GF-D8 (cell line): ENCODE data around the gene ZNF431.
"Not testable (repeated sequence)": the region's sequence is repeated elsewhere in the genome, so short reads cannot be mapped to it uniquely, and the experiment has no call there.

ENCODE experiments used
- DNase-seq: peaks from one replicate; lab custom pipeline; 2025; lab: John Stamatoyannopoulos, UW

Gene ZNF431

DNA sequence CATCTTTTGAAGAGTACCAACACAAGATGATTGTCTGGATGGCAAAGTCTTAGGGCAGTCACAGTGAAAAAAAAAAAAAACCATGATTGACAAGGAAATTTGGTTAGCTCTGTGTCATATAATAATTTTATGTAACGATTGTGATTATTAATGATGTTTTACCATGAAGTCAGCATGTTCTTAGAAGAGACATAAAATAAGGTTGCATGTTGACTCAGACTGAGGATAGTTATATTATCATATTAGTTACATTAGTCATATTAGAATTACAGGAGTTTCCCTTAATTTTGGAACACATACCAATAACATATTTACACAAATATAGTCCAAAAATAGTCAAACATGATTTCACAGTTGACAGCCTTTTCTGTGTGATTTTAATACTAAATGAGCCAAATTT lies 5.7 kb downstream of the ZNF431 start:
- no peak for DNase-seq

DNA sequence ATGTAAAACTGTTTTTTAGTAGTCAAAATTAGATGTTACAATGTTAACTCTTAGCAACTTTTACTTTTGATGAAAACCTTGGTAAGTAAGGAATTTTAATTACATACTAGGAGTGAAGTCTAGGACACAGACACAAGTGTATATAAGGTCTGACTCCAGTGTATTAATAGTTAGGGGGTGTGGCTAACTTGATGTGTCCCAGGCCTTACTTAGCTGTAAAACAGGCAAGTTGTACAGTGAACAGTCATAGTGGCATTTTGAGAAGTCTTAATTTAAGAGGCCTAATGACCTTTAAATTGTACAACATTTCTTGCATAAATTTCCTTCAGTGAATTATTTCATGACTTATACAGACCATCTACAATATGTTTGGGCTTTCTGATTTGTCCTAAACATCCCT lies 6.8 kb downstream of the ZNF431 start:
- DNase-seq, result no peak

DNA sequence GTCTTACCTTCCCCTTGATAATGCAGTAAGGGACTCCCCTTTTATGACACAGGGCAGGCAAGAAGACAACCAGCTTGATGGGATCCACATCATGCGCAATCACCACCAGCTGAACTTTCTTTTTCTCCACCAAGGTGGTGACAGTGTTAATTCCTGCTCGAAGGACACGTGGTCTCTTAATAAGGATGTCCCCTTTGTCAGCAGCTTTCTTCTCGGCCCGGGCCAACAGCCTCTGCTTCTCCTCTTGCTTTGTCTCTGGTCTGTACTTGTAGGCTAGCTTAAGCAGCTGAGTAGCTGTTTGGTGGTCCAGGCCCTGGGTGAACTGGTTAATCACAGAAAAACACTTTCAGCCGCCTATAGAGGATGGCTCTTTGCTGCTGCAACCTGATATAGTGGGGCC lies 8.0 kb downstream of the ZNF431 start:
- no peak for DNase-seq

DNA sequence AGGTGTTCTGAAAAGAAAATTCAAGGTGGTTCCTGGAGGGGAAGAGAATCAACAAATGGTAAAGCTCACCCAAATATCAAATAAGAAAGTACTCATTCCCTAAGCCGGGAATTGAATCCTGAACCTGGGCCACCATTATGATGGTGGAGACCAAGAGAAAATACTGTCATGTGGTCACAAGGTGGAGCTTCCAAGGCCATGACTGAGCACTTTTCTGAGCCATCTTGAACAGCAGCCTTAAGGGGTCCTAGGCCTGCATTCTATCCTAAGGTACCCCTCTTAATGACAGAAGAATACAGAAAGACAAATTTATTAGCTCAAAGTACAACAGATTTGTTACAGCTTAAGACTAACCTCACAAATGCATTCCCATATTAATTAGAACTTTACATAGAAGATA lies 9.6 kb downstream of the ZNF431 start:
- DNase-seq, result no peak

DNA sequence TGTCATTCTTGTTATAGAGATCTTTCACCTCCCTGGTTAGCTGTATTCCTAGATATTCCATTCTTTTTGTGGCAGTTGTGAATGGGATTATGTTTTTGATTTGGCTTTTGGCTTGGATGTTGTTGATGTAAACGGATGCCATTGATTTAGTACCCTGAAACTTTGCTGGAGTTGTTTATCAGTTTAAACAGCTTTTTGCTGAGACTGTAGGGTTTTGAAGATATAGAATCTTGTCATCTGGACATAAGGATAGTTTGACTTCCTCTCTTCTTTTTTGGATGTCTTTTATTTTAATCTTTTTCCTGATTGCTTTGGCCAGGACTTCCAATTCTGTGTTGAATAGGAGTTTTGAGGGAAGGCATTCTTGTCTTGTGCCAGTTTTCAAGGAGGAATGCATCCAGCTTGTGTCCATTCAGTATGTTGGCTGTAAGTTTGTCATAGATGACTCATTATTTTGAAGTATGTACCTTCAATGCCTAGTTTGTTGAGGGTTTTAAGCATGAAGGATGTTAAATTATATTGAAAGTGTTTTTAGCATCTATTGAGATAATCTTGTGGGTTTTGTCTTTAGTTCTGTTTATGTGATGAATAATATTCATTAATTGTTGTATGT lies 16.8 kb downstream of the ZNF431 start:
- DNase-seq, result no peak

DNA sequence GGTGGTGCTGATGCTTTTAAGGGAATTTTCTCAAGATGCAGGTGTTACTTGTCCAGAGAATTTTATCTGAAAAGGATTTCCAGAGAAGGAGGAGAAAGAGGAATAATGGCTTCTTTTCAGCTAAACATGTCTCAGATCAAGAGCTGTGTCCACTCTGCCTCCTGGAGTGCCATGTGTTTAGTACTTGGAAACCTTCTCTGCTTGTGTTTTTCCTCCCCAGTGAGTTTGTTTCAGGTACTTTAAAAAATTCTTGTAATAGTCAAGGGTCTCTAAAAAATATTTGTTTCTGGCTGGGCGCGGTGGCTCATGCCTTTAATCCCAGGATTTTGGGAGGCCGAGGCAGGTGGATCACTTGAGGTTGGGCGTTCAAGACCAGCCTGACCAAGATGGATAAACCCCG lies 22.7 kb downstream of the ZNF431 start:
- DNase-seq, result no peak

DNA sequence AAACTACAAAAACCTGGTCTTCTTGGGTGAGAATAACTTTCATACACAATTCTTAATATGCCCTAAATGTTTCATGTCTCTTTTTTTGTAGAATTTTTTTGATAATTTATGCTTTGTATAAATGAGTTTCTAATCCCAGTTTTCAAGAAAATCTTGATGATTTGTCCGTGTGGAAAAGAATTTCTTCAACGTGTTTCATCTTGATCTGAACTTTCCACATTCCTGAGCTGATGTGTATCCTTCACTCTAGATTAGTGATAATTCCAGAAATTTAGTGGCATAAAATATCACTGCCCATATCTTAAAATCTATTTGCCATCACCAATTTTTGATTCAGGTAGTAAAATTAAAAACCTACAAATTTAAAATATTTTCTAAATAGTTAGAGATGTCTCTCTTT lies 24.6 kb downstream of the ZNF431 start:
- no peak for DNase-seq

DNA sequence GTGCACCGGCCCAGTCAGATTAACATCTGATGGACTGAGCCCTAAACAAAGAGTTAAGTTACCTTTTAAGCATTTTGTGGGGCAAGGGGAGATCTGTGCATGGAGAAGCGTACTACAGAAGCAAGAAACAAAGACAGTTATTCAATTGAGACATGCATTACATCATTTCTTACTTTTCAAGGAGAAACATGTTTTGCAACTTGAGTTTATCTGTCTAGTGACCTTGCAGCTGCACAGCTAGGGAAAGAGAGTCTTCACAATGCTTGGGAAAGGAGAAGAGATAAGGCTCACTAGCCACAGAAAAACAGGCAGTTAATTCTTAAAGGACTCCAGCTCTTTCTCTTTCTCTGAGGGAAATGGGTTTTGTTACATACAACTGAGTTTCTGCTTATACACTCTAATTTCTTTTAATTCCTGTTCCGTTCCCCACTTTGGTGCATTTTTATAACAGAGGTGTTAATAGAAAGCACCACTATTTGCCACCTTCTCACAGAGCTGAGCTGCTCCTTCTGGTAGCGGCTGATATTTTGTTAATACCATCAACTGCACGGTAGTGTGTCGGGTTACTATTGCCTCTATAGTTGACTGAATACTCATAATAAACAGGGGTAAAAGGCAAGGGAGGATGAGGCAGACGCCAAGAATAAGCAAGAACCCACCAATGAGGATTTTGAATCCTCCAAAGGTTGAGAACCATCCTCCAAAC lies 55.9 kb downstream of the ZNF431 start:
- peak; percentile 82 for DNase-seq

DNA sequence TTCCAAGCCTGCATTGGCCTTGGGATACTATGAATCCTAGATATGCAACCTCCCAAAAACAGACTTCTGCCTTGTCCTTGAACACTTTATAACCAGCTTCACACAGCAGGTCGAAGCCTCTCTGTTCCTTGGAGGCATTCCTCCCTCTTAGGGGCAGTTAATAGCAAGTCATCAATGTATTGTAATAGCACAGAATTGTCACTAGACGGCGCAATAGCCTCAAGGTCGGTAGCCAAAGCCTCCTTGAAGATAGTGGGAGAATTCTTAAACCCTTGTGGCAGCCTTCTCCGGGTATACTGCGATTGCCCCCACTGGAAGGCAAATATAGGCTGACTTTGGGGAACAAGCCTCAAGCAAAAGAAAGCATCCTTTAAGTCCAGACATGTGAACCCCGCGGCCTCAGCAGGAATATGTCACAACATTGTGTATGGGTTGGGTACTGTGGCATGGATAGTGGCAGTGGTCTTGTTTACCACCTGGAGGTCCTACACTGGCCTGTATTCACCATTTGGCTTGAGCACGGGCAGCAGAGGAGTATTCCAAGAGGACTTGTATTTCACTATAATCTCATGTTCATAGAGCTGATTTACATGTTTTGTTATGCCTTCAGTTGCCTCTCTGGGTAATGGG lies 61.1 kb downstream of the ZNF431 start:
- DNase-seq, result no peak

DNA sequence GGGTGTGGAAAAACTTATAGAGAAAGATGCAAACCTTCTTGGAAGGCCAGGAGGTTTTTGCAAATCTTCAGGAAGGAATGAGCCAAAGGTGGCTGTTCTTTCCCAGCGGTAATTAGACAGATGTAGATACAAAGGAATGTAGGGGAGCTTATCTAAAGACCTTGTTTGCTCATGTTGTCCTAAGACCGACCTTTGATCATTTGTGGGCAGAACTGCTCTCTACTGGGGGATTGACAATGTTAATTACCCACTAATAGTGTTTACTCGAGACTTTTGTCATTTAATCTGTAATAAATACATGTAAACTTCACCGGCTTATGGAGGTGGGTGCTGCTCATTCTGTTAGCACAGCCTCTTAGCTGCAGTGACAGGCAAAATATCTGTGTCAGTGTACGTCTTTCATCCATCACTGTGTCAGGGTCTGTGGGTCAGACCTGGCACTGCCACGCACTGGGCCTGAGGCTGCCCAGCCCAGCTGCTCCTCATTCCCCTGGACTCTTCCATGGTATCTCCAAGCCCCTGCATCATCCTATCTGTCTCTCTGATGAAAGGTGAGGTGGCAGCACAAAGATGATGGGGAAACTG lies 68.3 kb downstream of the ZNF431 start:
- no peak for DNase-seq

DNA sequence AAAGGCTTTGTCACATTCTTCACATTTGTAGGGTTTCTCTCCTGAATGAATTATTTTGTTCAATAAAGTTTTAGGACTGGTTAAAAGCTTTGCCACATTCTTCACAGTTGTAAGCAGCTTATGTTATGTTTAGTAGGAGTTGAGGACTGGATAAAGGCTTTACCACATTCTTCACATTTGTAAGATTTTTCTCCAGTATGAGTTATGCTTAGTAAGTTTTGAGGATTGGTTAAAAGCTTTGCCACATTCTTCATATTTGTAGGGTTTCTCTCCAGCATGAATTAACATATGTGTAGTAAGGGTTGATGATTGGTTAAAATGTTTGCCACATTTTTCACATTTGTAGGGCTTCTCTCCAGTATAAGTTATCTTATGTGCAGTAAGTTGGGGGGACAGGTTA lies 79.9 kb downstream of the ZNF431 start:
- no peak for DNase-seq

DNA sequence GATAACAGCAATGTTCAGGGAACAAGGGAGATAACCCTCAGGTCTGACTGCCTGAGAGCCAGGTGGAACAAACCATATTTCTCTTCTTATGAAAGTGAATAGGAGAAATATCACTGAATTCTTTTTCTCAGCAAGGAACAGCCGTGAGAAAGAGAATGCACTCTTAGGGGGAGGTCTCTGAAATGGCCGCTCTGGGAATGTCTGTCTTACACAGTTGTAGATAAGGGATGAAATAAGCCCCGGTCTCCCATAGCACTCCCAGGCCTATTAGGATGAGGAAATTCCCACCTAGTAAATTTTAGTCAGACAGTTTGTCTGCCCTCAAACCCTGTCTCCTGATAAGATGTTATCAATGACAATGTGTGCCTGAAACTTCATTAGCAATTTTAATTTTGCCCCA lies 88.1 kb downstream of the ZNF431 start:
- DNase-seq, result not testable (repeated sequence)

DNA sequence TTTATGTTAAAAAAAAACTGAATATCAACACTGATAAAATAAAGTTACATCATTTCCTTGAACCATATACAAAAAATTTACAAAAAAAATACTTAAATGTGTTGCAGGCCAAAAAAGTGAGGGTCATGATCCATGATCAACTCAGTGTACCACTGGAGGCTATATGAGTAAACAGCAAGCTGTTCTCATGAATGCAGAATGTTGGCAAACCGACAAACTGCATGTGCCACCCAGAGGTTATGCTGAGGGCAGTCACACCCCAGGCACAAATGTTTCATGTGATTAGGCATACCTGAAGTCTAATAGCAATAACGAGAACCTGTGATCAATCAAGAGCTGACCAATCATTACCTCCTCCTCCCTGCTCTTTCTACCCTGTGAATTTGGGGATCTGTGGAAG lies 91.9 kb downstream of the ZNF431 start:
- no peak for DNase-seq

DNA sequence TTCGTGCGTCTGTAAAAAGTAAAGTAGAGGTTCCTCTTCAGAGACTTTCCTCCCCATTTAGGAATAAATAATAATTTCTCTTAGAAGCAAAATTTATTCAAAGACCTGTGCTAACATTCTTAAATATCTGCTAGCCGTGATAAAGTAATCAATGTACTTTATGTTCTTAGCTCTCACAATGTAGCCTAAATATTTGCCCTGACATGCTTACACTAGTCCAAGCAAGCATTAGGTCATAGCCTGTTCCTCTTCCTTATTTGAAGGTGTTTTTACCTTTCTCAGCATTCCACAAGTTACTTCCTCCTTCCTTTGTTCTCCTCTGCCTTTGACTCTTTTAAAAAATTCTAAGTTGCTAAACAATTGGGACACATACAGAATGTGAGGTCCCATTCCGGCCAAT lies 94.9 kb downstream of the ZNF431 start:
- DNase-seq, result not testable (repeated sequence)

DNA sequence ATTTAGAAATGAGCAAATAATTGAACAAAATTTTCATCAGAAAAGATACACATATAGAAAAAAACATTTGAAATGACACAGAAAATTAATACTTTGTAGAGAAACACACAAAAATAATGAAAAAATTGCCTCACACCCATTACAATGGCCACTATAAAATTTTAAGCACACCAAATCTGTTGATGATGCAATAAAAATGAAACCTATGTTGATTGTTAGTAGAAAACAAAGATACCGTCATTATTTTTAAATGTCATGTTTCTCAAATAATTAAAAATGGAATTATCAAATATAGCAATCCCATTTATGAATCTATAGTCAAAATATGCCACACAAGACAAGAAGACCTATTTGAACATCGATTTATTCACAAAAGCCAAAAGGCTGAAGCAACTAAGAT lies 96.8 kb downstream of the ZNF431 start:
- DNase-seq, result no peak
